OCI-LY1 (cell line): ENCODE data around the gene AQP5.

Source experiments
- CTCF ChIP-seq: fragments of 200-600 bp; sonication (generic), shearing (Covaris generic); IDR thresholded peaks from 2 replicates; pipeline ENCODE4 v1.5.1; 2017; ENCODE audit warnings: mild to moderate bottlenecking, antibody characterized with exemption, low read length, moderate library complexity, mixed read lengths
- EZH2 ChIP-seq: fragments of 200-600 bp; sonication (generic), shearing (Covaris generic); IDR thresholded peaks from 2 replicates; pipeline ENCODE4 v1.8.0; 2017; ENCODE audit warnings: borderline replicate concordance, mixed run types, mild to moderate bottlenecking, antibody characterized with exemption, low read length, moderate library complexity, mixed read lengths

- TF ChIP-seq CTCF (no peak), EZH2 (no peak)
Measured at GRCh38 chr12:49952391-49953055, 9.1 kb upstream of the AQP5 start.
